ENCODE data around the gene AUTS2. TPM values are rescaled to one million over a fixed set of nuclear protein-coding genes. Genes with fewer than 3 reads are reported as not detected.

Gene AUTS2
- total RNA-seq, 3 donors from 2014 or later: 31.2 to 67.6 (median 36.5) TPM

GRCh38 chr7:69677054-69677852, 79.0 kb downstream of the AUTS2 start:
- ATAC-seq (no peak), DNase-seq (no peak)
- H3K36me3 ChIP-seq (ENCODE audit: low read depth): no peaks in the 10 kb centered on the region
- no peaks in the 10 kb centered on the region for H3K9me3 ChIP-seq
- intact Hi-C loops (cut with DNase I, micrococcal nuclease): no loop called here
- no peaks in the 10 kb centered on the region for H3K4me1 ChIP-seq (ENCODE audit: low read depth)
- no peak for TF ChIP-seq CTCF (IDR thresholded peaks at IDR 0.05)
- H3K4me3 ChIP-seq: no peak overlapping the region

- intact Hi-C loops (cut with DNase I, micrococcal nuclease): no loop called here
- TF ChIP-seq CTCF (IDR thresholded peaks at IDR 0.05): no peak
- Histone ChIP-seq H3K4me3 (no peak overlapping the region), H3K4me1 (ENCODE audit: low read depth) (no peaks in the 10 kb centered on the region), H3K36me3 (ENCODE audit: low read depth) (no peaks in the 10 kb centered on the region), H3K9me3 (no peaks in the 10 kb centered on the region)
- ATAC-seq (no peak), DNase-seq (no peak)
Measured at GRCh38 chr7:69677881-69678493, 79.7 kb downstream of the AUTS2 start.

DNA sequence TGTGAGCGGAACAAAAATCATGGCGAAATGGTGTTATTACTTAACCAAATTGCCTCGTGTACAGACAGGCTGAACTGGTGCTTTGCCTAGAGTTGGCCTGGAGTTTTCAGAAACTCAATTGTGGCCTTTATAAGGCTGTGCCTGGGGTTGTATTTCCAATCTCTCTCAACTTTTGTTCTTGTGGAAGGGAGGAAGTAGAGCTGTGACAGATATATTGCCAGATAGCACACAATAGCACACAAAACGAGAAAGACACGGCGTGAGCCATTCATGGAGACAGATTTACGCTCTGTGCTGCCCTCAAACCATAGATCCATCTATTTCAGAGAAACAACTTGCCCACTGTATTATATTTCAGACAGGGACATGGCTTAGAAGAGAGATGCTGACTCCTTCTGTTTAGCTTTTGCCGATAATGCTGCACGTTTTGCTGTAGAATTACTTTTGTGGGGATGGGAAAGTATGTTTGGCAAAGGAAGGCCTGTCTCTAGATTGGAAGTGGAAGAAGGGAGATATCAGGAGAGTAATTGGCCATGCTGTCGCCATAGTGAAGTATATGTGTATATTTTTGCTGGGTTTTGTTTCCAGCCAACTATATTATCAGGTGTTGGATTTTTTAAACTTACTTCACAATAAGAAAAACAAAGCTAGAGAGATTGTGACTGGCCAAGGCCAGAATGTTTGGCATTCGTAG, 80.4 kb downstream of the AUTS2 start:
- DNase-seq: no peak
- no peak for ATAC-seq
- TF ChIP-seq CTCF (IDR thresholded peaks at IDR 0.05): no peak
- no peaks in the 10 kb centered on the region for H3K4me1 ChIP-seq (ENCODE audit: low read depth)
- intact Hi-C loops (cut with DNase I, micrococcal nuclease): no loop called here
- no peak overlapping the region for H3K4me3 ChIP-seq
- no peaks in the 10 kb centered on the region for H3K36me3 ChIP-seq (ENCODE audit: low read depth)
- H3K9me3 ChIP-seq: no peaks in the 10 kb centered on the region

DNA sequence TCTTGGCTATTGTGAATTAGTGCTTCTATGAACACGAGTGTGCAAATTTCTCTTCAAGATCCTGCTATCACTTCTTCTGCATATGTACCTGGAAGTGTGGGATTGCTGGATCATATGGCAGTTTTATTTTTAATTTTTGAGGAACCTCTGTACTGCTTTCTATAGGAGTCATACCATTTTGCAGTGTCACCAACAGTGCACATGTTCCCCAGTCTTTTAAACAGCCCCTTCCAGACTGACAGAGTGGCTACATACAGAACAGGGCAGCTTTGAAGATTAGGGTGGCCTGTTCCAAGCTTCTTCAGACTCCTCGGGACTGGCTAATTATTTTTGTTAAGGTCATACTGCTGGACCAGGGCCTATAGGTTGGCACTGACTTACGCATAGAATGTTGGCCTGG, 82.9 kb downstream of the AUTS2 start:
- TF ChIP-seq CTCF (IDR thresholded peaks at IDR 0.05): no peak
- no peaks in the 10 kb centered on the region for H3K9me3 ChIP-seq
- DNase-seq (no peak), ATAC-seq (no peak)
- intact Hi-C loops (cut with DNase I, micrococcal nuclease): no loop called here
- H3K36me3 ChIP-seq (ENCODE audit: low read depth): no peaks in the 10 kb centered on the region
- no peaks in the 10 kb centered on the region for H3K4me1 ChIP-seq (ENCODE audit: low read depth)
- H3K4me3 ChIP-seq: no peak overlapping the region

- no peak for TF ChIP-seq CTCF (IDR thresholded peaks at IDR 0.05)
- ATAC-seq (no peak), DNase-seq (no peak)
- Histone ChIP-seq H3K4me1 (ENCODE audit: low read depth) (no peaks in the 10 kb centered on the region), H3K4me3 (no peak overlapping the region), H3K36me3 (ENCODE audit: low read depth) (no peaks in the 10 kb centered on the region), H3K9me3 (no peaks in the 10 kb centered on the region)
- intact Hi-C loops (cut with DNase I, micrococcal nuclease): no loop called here
Measured at GRCh38 chr7:69682518-69682917, 84.2 kb downstream of the AUTS2 start.
